PC-3 (cell line): ENCODE results near the gene TNK1. TPM values are rescaled to one million over a fixed set of nuclear protein-coding genes. Genes with fewer than 3 reads are reported as not detected.

Source experiments
- ATAC-seq: fragments of 200-7000 bp; cut with Tn5 transposase; 2 replicates; pipeline ENCODE4 v1.9.1; 2020; ENCODE audit warnings: mild to moderate bottlenecking, moderate library complexity
- BruUV-seq: library from RNA; stranded (reverse); fragments of 400-500 nt; replicated peaks from 2 replicates; lab custom pipeline; 2021; lab: Mats Ljungman, UMichigan
- CTCF ChIA-PET: fragments of 300-600 bp; sonication (Branson Sonifier 250); formaldehyde crosslinking; loops from one replicate; lab custom pipeline; 2022; ENCODE audit warnings: antibody characterized with exemption; lab: Charles Lee
- POLR2A ChIA-PET: fragments of 300-600 bp; sonication (Branson Sonifier 250); formaldehyde crosslinking; loops from one replicate; lab custom pipeline; 2022; ENCODE audit warnings: antibody characterized with exemption; ENCODE audit not compliant: unreplicated experiment; lab: Charles Lee
- DNase-seq: peaks from one replicate; pipeline ENCODE4 v3.0.0-alpha.2; 2015
- H2AFZ ChIP-seq: fragments of 300-600 bp; sonication (generic); 2 replicates; pipeline ENCODE4 v1.6.0; 2016; ENCODE audit warnings: antibody characterized with exemption, low read length
- H3F3A ChIP-seq: fragments of 300-600 bp; sonication (generic); one replicate; pipeline ENCODE4 v1.6.0; 2017; ENCODE audit warnings: antibody characterized with exemption, low read length, control low read depth, mild to moderate bottlenecking; ENCODE audit not compliant: unreplicated experiment
- H3K27ac ChIP-seq: fragments of 300-600 bp; sonication (generic); 2 replicates; pipeline ENCODE4 v1.5.1; 2016; ENCODE audit warnings: mild to moderate bottlenecking, low read length
- H3K27me3 ChIP-seq: fragments of 300-600 bp; sonication (generic); 2 replicates; pipeline ENCODE4 v1.6.1; 2016; ENCODE audit warnings: low read length, mixed read lengths
- H3K36me3 ChIP-seq: fragments of 300-600 bp; sonication (generic); 2 replicates; pipeline ENCODE4 v1.6.1; 2016; ENCODE audit warnings: low read depth, mixed run types, low read length, mixed read lengths
- H3K4me1 ChIP-seq: fragments of 300-600 bp; sonication (generic); 2 replicates; pipeline ENCODE4 v1.5.1; 2016; ENCODE audit warnings: low read length; ENCODE audit not compliant: insufficient read depth
- H3K4me2 ChIP-seq: fragments of 300-600 bp; sonication (generic); 2 replicates; pipeline ENCODE4 v1.6.0; 2016; ENCODE audit warnings: low read length
- H3K4me3 ChIP-seq: fragments of 300-600 bp; sonication (generic); 2 replicates; pipeline ENCODE4 v1.5.1; 2016; ENCODE audit warnings: mild to moderate bottlenecking, low read length, mixed read lengths
- H3K79me2 ChIP-seq: fragments of 300-600 bp; sonication (generic); 2 replicates; pipeline ENCODE4 v1.6.1; 2017; ENCODE audit warnings: low read length, mixed read lengths
- H3K9ac ChIP-seq: fragments of 300-600 bp; sonication (generic); 2 replicates; pipeline ENCODE4 v1.6.0; 2016; ENCODE audit warnings: mild to moderate bottlenecking, low read length
- H3K9me2 ChIP-seq: fragments of 300-600 bp; sonication (generic); replicated peaks from 2 replicates; pipeline ENCODE4 v1.6.1; 2016; ENCODE audit warnings: mixed run types, low read length, mixed read lengths
- H3K9me3 ChIP-seq: fragments of 300-600 bp; sonication (generic); 2 replicates; pipeline ENCODE4 v1.6.1; 2016; ENCODE audit warnings: low read length, mixed read lengths
- H4K20me1 ChIP-seq: fragments of 300-600 bp; sonication (generic); 2 replicates; pipeline ENCODE4 v1.6.1; 2016; ENCODE audit warnings: low read length, mixed read lengths
- CTCF ChIP-seq: fragments of 300-600 bp; sonication (generic); conservative IDR thresholded peaks from 2 replicates; pipeline ENCODE4 v1.5.1; 2017; ENCODE audit warnings: antibody characterized with exemption, low read depth, mild to moderate bottlenecking, low read length
- EZH2 ChIP-seq: fragments of 300-600 bp; sonication (generic); IDR thresholded peaks from one replicate; pipeline ENCODE4 v1.6.1; 2017; ENCODE audit warnings: antibody characterized with exemption, mild to moderate bottlenecking, low read length; ENCODE audit not compliant: unreplicated experiment
- EZH2phosphoT487 ChIP-seq: fragments of 300-600 bp; sonication (generic); IDR thresholded peaks from 2 replicates; pipeline ENCODE4 v1.6.1; 2018; ENCODE audit warnings: mild to moderate bottlenecking, antibody characterized with exemption, low read length, borderline replicate concordance
- intact Hi-C: fragments of 100-400 bp; cut with micrococcal nuclease; formaldehyde crosslinking; loops from 2 replicates; pipeline ENCODE4 v1.9.0; 2023
- total RNA-seq: library from RNA; depleted of rRNA; stranded (reverse); fragments of >200 nt; gene quantifications from 2 replicates; pipeline ENCODE4 v1.2.3, GENCODE V29; 2014

TNK1 gene
- total RNA-seq, 1 experiment from 2014 or later, result 10.8 TPM

DNA sequence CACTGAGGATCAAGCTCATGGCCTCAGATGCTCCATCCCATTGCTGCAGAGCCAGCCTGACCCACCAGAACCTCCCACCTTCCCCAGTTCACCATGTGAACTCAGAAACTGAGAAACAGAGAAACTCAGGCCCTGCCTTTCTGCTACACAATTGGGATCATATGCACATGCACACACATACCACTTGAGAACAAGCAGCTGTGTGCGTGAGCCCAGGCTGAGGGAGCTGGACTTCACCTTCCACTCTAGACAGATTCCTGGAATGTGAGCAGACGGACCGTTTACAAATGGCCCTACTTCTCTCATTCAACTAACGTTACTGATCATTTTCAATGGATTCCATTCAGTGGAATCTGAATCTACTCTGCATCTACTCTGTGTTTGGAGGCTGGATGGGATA is 42.8 kb downstream of the TNK1 start:
- no TSS peak for BruUV-seq
- Histone ChIP-seq H3K9ac (no peak overlapping the region), H3K4me2 (no peak overlapping the region), H2AFZ (no peak overlapping the region), H3K27me3 (no peaks in the 10 kb centered on the region), H3K9me2 (no peaks in the 10 kb centered on the region), H4K20me1 (no peaks in the 10 kb centered on the region), H3K4me3 (no peak overlapping the region), H3K4me1 (no peaks in the 10 kb centered on the region), H3F3A (no peaks in the 10 kb centered on the region), H3K79me2 (no peaks in the 10 kb centered on the region), H3K27ac (no peak overlapping the region), H3K9me3 (no peaks in the 10 kb centered on the region), H3K36me3 (no peaks in the 10 kb centered on the region)
- no peak for TF ChIP-seq EZH2phosphoT487
- TF ChIP-seq CTCF, result no peak
- TF ChIP-seq EZH2, result no peak
- ATAC-seq, result no peak
- intact Hi-C loops, result no loop called here
- ChIA-PET POLR2A (no interaction called here), CTCF (no interaction called here)
- DNase-seq, result no peak

DNA sequence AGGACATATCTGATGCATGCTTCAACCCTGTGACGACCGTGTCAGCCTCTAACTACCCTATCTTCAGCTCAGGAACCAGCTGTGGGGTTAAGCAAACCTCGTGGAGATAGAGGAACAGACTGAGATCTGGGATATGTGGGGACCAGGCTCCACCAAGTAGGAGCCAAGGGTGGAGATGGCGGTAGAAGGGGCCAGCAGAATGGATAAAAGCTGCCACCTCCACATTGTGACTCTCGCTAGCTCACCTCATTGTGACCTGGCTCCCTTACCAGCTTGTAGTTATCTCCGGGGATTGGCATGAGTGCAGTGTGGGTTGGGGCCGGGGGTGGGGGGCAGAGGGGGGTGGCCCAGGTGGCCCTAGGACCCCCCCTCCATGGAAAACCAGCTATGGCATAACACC is 44.4 kb downstream of the TNK1 start, which contains the start of gene SPEM2:
TSS of gene SPEM2 (plus strand) at position 301 of the 400 bp plus-strand sequence. CDS start at position 374, 73 bp downstream.
- Histone ChIP-seq H3K27ac (no peak within 1 kb of the TSS), H3K4me3 (no peak within 1 kb of the TSS), H3K9me3 (no peaks in the 10 kb centered on the region), H2AFZ (no peak within 1 kb of the TSS), H4K20me1 (no peaks in the 10 kb centered on the region), H3K27me3 (no peaks in the 10 kb centered on the region), H3K4me2 (no peak within 1 kb of the TSS), H3K4me1 (no peaks in the 10 kb centered on the region), H3K36me3 (no peaks in the 10 kb centered on the region), H3K79me2 (no peaks in the 10 kb centered on the region), H3F3A (no peaks in the 10 kb centered on the region), H3K9me2 (no peaks in the 10 kb centered on the region), H3K9ac (no peak within 1 kb of the TSS)
- no peak for ATAC-seq
- no TSS peak for BruUV-seq
- no peak for TF ChIP-seq EZH2
- TF ChIP-seq EZH2phosphoT487, result no peak
- TF ChIP-seq CTCF, result no peak
- CTCF ChIA-PET, result no interaction called here
- POLR2A ChIA-PET, result no interaction called here
- intact Hi-C loops, result no loop called here
- no peak for DNase-seq

DNA sequence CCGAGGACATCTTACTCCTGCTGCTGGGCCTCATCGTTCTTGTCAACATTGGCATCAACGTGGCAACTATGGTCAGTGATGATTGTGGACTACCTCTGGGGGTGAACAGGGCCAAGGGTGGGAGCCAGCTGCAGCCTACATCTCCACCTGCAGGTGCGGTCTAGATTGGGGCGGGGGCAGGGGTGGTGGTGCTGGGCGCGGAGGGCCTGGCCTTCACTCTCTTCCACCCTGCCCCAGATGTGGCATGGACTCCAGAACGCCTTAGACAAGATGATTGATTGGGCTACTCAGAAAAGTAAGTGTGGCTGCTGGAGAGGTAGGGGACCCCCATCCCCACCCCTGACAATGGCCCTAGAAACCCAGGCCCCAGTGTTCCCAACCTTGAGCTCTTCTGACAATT is 44.9 kb downstream of the TNK1 start:
- H3K79me2 ChIP-seq, result no peaks in the 10 kb centered on the region
- ChIA-PET POLR2A (no interaction called here), CTCF (no interaction called here)
- H3K4me1 ChIP-seq, result no peaks in the 10 kb centered on the region
- no peak for DNase-seq
- no peaks in the 10 kb centered on the region for H3K27me3 ChIP-seq
- no TSS peak for BruUV-seq
- ATAC-seq, result no peak
- H3K9ac ChIP-seq, result no peak overlapping the region
- H3K9me2 ChIP-seq, result no peaks in the 10 kb centered on the region
- no peak overlapping the region for H3K4me3 ChIP-seq
- H3K4me2 ChIP-seq, result no peak overlapping the region
- intact Hi-C loops, result no loop called here
- TF ChIP-seq CTCF, result no peak
- TF ChIP-seq EZH2, result no peak
- no peak for TF ChIP-seq EZH2phosphoT487
- H2AFZ ChIP-seq, result no peak overlapping the region
- no peaks in the 10 kb centered on the region for H4K20me1 ChIP-seq
- no peaks in the 10 kb centered on the region for H3K9me3 ChIP-seq
- no peaks in the 10 kb centered on the region for H3F3A ChIP-seq
- H3K27ac ChIP-seq, result no peak overlapping the region
- no peaks in the 10 kb centered on the region for H3K36me3 ChIP-seq
